ENCODE results near the gene FBN1. TPM values are rescaled to one million over a fixed set of nuclear protein-coding genes. Genes with fewer than 3 reads are reported as not detected.

FBN1 gene
- total RNA-seq, 1 experiment from 2014 or later: 5.2 TPM

- TF ChIP-seq ZNF232 (CRISPR knock-in tag; IDR thresholded peaks at IDR 0.05) (no peak), ATF2 (CRISPR knock-in tag; IDR thresholded peaks at IDR 0.05; ENCODE audit: borderline replicate concordance, low read depth) (no peak), CDX4 (CRISPR knock-in tag; IDR thresholded peaks at IDR 0.05; ENCODE audit: borderline replicate concordance) (no peak), KAT7 (CRISPR knock-in tag; IDR thresholded peaks at IDR 0.05; ENCODE audit: borderline replicate concordance) (no peak), CREB1 (CRISPR knock-in tag; IDR thresholded peaks at IDR 0.05) (no peak)
- TF ChIP-seq, protein P1, sequence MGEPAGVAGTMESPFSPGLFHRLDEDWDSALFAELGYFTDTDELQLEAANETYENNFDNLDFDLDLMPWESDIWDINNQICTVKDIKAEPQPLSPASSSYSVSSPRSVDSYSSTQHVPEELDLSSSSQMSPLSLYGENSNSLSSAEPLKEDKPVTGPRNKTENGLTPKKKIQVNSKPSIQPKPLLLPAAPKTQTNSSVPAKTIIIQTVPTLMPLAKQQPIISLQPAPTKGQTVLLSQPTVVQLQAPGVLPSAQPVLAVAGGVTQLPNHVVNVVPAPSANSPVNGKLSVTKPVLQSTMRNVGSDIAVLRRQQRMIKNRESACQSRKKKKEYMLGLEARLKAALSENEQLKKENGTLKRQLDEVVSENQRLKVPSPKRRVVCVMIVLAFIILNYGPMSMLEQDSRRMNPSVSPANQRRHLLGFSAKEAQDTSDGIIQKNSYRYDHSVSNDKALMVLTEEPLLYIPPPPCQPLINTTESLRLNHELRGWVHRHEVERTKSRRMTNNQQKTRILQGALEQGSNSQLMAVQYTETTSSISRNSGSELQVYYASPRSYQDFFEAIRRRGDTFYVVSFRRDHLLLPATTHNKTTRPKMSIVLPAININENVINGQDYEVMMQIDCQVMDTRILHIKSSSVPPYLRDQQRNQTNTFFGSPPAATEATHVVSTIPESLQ (CRISPR knock-in tag; IDR thresholded peaks at IDR 0.05): no peak
- TF ChIP-seq, protein P2, sequence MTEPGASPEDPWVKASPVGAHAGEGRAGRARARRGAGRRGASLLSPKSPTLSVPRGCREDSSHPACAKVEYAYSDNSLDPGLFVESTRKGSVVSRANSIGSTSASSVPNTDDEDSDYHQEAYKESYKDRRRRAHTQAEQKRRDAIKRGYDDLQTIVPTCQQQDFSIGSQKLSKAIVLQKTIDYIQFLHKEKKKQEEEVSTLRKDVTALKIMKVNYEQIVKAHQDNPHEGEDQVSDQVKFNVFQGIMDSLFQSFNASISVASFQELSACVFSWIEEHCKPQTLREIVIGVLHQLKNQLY (CRISPR knock-in tag; IDR thresholded peaks at IDR 0.05): no peak
- TF ChIP-seq, protein P3, sequence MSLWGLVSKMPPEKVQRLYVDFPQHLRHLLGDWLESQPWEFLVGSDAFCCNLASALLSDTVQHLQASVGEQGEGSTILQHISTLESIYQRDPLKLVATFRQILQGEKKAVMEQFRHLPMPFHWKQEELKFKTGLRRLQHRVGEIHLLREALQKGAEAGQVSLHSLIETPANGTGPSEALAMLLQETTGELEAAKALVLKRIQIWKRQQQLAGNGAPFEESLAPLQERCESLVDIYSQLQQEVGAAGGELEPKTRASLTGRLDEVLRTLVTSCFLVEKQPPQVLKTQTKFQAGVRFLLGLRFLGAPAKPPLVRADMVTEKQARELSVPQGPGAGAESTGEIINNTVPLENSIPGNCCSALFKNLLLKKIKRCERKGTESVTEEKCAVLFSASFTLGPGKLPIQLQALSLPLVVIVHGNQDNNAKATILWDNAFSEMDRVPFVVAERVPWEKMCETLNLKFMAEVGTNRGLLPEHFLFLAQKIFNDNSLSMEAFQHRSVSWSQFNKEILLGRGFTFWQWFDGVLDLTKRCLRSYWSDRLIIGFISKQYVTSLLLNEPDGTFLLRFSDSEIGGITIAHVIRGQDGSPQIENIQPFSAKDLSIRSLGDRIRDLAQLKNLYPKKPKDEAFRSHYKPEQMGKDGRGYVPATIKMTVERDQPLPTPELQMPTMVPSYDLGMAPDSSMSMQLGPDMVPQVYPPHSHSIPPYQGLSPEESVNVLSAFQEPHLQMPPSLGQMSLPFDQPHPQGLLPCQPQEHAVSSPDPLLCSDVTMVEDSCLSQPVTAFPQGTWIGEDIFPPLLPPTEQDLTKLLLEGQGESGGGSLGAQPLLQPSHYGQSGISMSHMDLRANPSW (CRISPR knock-in tag; conservative IDR thresholded peaks at IDR 0.05; ENCODE audit: low read depth): no peak
- TF ChIP-seq, protein P4, sequence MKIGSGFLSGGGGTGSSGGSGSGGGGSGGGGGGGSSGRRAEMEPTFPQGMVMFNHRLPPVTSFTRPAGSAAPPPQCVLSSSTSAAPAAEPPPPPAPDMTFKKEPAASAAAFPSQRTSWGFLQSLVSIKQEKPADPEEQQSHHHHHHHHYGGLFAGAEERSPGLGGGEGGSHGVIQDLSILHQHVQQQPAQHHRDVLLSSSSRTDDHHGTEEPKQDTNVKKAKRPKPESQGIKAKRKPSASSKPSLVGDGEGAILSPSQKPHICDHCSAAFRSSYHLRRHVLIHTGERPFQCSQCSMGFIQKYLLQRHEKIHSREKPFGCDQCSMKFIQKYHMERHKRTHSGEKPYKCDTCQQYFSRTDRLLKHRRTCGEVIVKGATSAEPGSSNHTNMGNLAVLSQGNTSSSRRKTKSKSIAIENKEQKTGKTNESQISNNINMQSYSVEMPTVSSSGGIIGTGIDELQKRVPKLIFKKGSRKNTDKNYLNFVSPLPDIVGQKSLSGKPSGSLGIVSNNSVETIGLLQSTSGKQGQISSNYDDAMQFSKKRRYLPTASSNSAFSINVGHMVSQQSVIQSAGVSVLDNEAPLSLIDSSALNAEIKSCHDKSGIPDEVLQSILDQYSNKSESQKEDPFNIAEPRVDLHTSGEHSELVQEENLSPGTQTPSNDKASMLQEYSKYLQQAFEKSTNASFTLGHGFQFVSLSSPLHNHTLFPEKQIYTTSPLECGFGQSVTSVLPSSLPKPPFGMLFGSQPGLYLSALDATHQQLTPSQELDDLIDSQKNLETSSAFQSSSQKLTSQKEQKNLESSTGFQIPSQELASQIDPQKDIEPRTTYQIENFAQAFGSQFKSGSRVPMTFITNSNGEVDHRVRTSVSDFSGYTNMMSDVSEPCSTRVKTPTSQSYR (CRISPR knock-in tag; IDR thresholded peaks at IDR 0.05): no peak
Measured at GRCh38 chr15:48558226-48558625, 87.3 kb downstream of the FBN1 start (continued).

GRCh38 chr15:48557335-48557734, 88.2 kb downstream of the FBN1 start:
- ChIA-PET POLR2A (no interaction called here), CTCF (no interaction called here)
- TF ChIP-seq, protein P4 (CRISPR knock-in tag; IDR thresholded peaks at IDR 0.05): no peak
- TF ChIP-seq, protein P5, sequence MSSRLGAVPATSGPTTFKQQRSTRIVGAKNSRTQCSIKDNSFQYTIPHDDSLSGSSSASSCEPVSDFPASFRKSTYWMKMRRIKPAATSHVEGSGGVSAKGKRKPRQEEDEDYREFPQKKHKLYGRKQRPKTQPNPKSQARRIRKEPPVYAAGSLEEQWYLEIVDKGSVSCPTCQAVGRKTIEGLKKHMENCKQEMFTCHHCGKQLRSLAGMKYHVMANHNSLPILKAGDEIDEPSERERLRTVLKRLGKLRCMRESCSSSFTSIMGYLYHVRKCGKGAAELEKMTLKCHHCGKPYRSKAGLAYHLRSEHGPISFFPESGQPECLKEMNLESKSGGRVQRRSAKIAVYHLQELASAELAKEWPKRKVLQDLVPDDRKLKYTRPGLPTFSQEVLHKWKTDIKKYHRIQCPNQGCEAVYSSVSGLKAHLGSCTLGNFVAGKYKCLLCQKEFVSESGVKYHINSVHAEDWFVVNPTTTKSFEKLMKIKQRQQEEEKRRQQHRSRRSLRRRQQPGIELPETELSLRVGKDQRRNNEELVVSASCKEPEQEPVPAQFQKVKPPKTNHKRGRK (CRISPR knock-in tag; IDR thresholded peaks at IDR 0.05; ENCODE audit: borderline replicate concordance): no peak
- TF ChIP-seq PRRX2 (CRISPR knock-in tag; IDR thresholded peaks at IDR 0.05): no peak
- TF ChIP-seq FOXJ3 (CRISPR knock-in tag; IDR thresholded peaks at IDR 0.05; ENCODE audit: borderline replicate concordance): no peak
- TF ChIP-seq GRHL2 (CRISPR knock-in tag; IDR thresholded peaks at IDR 0.05; ENCODE audit: insufficient replicate concordance, severe bottlenecking): no peak
- TF ChIP-seq ATF3 (CRISPR knock-in tag; conservative IDR thresholded peaks at IDR 0.05): no peak
- no peak overlapping the region for H3K4me3 Mint-ChIP-seq
- H3K27ac Mint-ChIP-seq: no peak overlapping the region
- H3K27me3 Mint-ChIP-seq (ENCODE audit: low read depth): no peaks in the 10 kb centered on the region
- ATAC-seq (no peak), DNase-seq (ENCODE audit: low spot score) (no peak)
- H3K36me3 Mint-ChIP-seq: no peaks in the 10 kb centered on the region
- peaks cover 6% of the 10 kb centered on the region; the same call in 1 of the 2 replicates for H3K4me1 Mint-ChIP-seq
- no peaks in the 10 kb centered on the region for H3K9me3 Mint-ChIP-seq

Measured in WTC11 (cell line).